ENCODE data around the gene PNMA6A.

GRCh38 chrX:153102418-153102817 lies 30.2 kb downstream of the PNMA6A start:
- TF ChIP-seq CTCF (IDR thresholded peaks at IDR 0.05; ENCODE audit: borderline replicate concordance, extremely low read depth, low read length, poor library complexity, severe bottlenecking): no peak
- TF ChIP-seq EZH2 (IDR thresholded peaks at IDR 0.05; ENCODE audit: borderline replicate concordance, low read depth, low read length, severe bottlenecking): no peak
